Mammary microvascular endothelial cell (primary cell): ENCODE results near the gene SRRM4. TPM values are rescaled to one million over a fixed set of nuclear protein-coding genes. Genes with fewer than 3 reads are reported as not detected.

ENCODE experiments used
- total RNA-seq: library from RNA; depleted of rRNA; stranded (reverse); fragments of >200 nt; gene quantifications from 2 replicates; pipeline ENCODE4 v1.2.3, GENCODE V29; 2015

The SRRM4 gene, protein sequence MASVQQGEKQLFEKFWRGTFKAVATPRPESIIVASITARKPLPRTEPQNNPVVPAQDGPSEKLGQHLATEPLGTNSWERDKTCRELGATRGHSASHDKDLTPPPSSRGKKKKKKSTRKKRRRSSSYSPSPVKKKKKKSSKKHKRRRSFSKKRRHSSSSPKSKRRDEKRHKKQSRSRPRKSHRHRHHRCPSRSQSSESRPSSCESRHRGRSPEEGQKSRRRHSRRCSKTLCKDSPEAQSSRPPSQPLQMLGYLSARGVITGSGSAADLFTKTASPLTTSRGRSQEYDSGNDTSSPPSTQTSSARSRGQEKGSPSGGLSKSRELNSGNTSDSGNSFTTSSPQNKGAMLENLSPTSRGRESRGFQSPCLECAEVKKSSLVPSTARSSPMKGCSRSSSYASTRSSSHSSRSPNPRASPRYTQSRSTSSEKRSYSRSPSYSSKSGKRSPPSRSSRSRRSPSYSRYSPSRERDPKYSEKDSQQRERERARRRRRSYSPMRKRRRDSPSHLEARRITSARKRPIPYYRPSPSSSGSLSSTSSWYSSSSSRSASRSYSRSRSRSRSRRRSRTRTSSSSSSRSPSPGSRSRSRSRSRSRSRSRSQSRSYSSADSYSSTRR
- total RNA-seq = not detected in 2 replicates

DNA sequence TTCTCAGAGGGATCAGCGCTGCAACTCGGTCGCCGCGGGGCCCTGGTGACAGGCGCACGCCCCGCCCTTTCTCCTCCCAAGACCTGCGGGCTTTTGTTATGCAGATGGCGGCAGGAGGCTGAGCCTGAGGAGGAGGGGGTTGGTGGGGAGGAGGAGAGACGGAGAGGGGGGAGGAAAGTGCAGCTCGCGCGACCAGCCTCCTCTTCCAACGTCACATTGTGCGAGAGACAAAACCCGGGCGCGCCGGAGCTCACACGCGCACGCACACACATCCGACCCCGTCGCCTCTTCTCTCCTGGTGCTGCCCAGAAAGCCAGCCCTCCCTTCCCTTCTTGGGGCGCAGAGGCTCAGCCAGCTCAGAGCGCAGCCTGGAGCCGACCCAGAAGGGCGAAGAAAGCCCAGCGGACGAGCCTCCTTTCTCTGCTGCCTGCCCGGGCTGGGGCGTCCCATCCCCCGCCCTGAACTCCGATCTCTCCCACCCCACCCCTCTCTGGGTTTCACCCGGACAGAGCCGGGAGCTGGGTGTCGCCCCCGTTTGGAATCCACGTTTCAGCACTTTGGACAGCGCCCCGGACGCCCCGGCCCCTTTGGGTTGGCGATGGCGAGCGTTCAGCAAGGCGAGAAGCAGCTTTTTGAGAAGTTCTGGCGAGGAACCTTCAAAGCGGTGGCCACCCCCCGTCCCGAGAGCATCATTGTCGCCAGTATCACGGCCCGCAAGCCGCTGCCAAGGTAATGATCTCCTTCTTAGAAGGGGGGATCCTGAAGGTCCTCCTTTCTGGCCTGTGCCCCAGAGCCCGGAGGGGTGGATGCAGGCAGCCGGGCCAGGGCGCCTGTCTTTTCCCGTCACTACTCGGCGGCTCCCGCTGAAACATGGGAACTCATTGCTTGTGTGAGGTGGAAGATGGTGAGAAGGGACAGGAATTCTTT, at the start of gene SRRM4:
Gene SRRM4, plus strand, starts transcription at position 257 of the 927 bp plus-strand sequence. Its CDS starts 342 bp downstream, at position 599.

DNA sequence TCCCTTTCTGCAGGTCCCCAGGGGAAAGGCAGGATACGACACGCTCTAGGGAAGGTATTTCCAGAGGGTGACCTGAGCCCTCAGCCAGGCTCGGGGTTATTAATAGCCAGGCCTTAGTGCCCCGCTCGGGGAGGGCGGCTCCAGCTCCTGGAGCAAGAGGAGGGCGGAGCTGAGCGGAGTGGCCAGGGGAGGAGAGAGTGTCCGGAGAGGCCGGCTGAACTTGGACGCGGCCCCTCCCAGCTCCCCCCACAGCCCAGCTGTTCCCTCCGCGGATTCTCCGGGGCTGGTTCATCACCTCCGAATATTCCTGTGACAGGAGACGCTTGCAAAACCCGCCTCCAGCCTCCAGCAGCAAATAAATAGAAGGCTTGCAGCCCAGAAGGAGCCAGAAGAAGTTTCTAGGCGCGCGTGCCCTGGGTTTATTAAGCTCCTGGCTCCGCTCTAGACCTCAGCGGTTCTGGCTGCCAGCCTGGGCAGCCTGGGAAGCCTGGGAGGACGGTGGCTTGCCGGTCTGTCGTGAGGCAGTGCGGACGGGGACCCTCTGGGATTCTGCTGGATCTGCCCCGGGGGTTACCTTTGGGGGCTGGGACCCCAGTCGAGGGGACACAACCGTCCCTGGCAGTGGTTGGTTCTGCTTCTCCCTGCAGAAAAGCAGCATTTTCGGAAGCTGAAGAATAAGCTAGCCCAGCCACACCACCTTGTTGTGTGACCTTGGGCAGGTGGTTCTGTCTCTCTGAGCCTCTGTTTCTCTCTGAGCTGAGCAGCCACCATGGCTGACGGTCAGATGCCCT, 197.4 kb downstream of the SRRM4 start, which contains the start of gene HSPB8:
Gene HSPB8, plus strand, starts transcription at position 388 of the 791 bp plus-strand sequence. Its CDS starts 382 bp downstream, at position 770.

Other genes with a start within 250 kb of the SRRM4 start
- gene HSPB8, start 197.4 kb downstream of the SRRM4 start, total RNA-seq = 19.1 and 19.4 TPM in 2 replicates